HCT116 (cell line): Measurements from ENCODE around the gene CIBAR2. TPM values are rescaled to one million over a fixed set of nuclear protein-coding genes. Genes with fewer than 3 reads are reported as not detected.

Source experiments
- ATAC-seq: fragments of 200-7000 bp; cut with Tn5 transposase; 2 replicates; pipeline ENCODE4 v1.9.1; 2020; ENCODE audit warnings: mild to moderate bottlenecking, moderate library complexity
- BruUV-seq: library from RNA; stranded (reverse); fragments of 400-500 nt; replicated peaks from 2 replicates; lab custom pipeline; 2021; lab: Mats Ljungman, UMichigan
- CTCF ChIA-PET: fragments of 300-600 bp; sonication (Branson Sonifier 250); formaldehyde crosslinking; loops from one replicate; lab custom pipeline; 2021; ENCODE audit warnings: antibody characterized with exemption; lab: Charles Lee
- POLR2A ChIA-PET: fragments of 300-600, 350-600 bp; sonication (Branson Sonifier 250); formaldehyde crosslinking; loops from one replicate; lab custom pipeline; 2021; ENCODE audit warnings: antibody characterized with exemption; lab: Charles Lee
- RAD21 ChIA-PET, 2 experiments: fragments of 300-600 bp; sonication (Branson Sonifier 250); formaldehyde crosslinking; loops; one replicate each; lab custom pipeline; 2023; ENCODE audit warnings: low total read pairs in 2 of 2; ENCODE audit not compliant: uncharacterized antibody in 2 of 2, unreplicated experiment in 2 of 2, low non-redundant PET in 1 of 2; lab: Charles Lee
- DNase-seq: peaks from one replicate; pipeline ENCODE4 v3.0.0-alpha.2; 2010; ENCODE audit warnings: low read depth, low spot score
- H2AFZ ChIP-seq: fragments of 200-600 bp; shearing (Covaris generic), sonication (generic); 2 replicates; pipeline ENCODE4 v1.6.1; 2017; ENCODE audit warnings: low read depth, mixed run types, mixed read lengths, antibody characterized with exemption, low read length; ENCODE audit not compliant: poor library complexity, severe bottlenecking
- H3K27ac ChIP-seq: 2 replicates; pipeline ENCODE4 v1.5.1; 2012; ENCODE audit warnings: low read depth, low read length
- H3K27me3 ChIP-seq: fragments of 200-600 bp; sonication (generic); 2 replicates; pipeline ENCODE4 v1.6.1; 2016; ENCODE audit warnings: mixed run types, low read length, mixed read lengths; ENCODE audit not compliant: insufficient read depth
- H3K36me3 ChIP-seq, 2 experiments: fragments of 200-500 bp in 1 of 2; fragments of 200-600 bp in 1 of 2; sonication (Bioruptor generic) in 1 of 2; sonication (generic) in 1 of 2; 2 replicates each; pipeline versions ENCODE4 v1.5.1 to v1.6.1; 2014 to 2016; ENCODE audit warnings: low read length in 2 of 2, inconsistent platforms in 1 of 2, mixed read lengths in 1 of 2, mixed run types in 1 of 2; ENCODE audit not compliant: insufficient read depth in 2 of 2, control insufficient read depth in 1 of 2
- H3K4me1 ChIP-seq, 2 experiments: fragments of 200-600 bp in 1 of 2; sonication (generic) in 1 of 2; 2 replicates each; pipeline versions ENCODE4 v1.5.1 to v1.6.1; 2012 to 2017; ENCODE audit warnings: low read length in 2 of 2, inconsistent platforms in 1 of 2, mild to moderate bottlenecking in 1 of 2, mixed read lengths in 1 of 2, mixed run types in 1 of 2, moderate library complexity in 1 of 2; ENCODE audit not compliant: insufficient read depth in 2 of 2, control insufficient read depth in 1 of 2
- H3K4me2 ChIP-seq: fragments of 200-600 bp; sonication (generic); 2 replicates; pipeline ENCODE4 v1.6.1; 2017; ENCODE audit warnings: mixed run types, low read length, mixed read lengths
- H3K4me3 ChIP-seq, 2 experiments: fragments of 200-600 bp in 1 of 2; sonication (generic) in 1 of 2; replicated peaks in 1 of 2; 2 replicates each; pipeline ENCODE4 v1.5.1; 2011 to 2016; ENCODE audit warnings: low read length in 2 of 2, control low read depth in 1 of 2, low read depth in 1 of 2, mild to moderate bottlenecking in 1 of 2, mixed read lengths in 1 of 2, mixed run types in 1 of 2
- H3K79me2 ChIP-seq: fragments of 200-600 bp; sonication (generic); 2 replicates; pipeline ENCODE4 v1.6.1; 2017; ENCODE audit warnings: mild to moderate bottlenecking, mixed run types, low read length, moderate library complexity, mixed read lengths; ENCODE audit not compliant: insufficient read depth
- H3K9ac ChIP-seq: fragments of 200-600 bp; sonication (generic); 2 replicates; pipeline ENCODE4 v1.6.1; 2016; ENCODE audit warnings: low read length, mixed read lengths
- H3K9me2 ChIP-seq: fragments of 200-600 bp; sonication (generic), shearing (Covaris generic); 2 replicates; pipeline ENCODE4 v1.6.1; 2017; ENCODE audit warnings: mixed run types, mild to moderate bottlenecking, moderate library complexity; ENCODE audit not compliant: insufficient read depth
- H3K9me3 ChIP-seq, 2 experiments: fragments of 200-500 bp in 1 of 2; fragments of 200-600 bp in 1 of 2; sonication (Bioruptor generic) in 1 of 2; sonication (generic) in 1 of 2; 2 replicates each; pipeline ENCODE4 v1.6.1; 2014 to 2017; ENCODE audit warnings: low read length in 2 of 2, mixed read lengths in 2 of 2, inconsistent platforms in 1 of 2, low read depth in 1 of 2, mild to moderate bottlenecking in 1 of 2, mixed run types in 1 of 2, moderate library complexity in 1 of 2; ENCODE audit not compliant: control insufficient read depth in 1 of 2, insufficient read depth in 1 of 2
- H4K20me1 ChIP-seq: fragments of 200-600 bp; sonication (generic), shearing (Covaris generic); 2 replicates; pipeline ENCODE4 v1.6.1; 2017; ENCODE audit warnings: mixed run types, mild to moderate bottlenecking, moderate library complexity; ENCODE audit not compliant: insufficient read depth
- CBX3 ChIP-seq: IDR thresholded peaks from 2 replicates; pipeline ENCODE4 v1.6.1; 2012; ENCODE audit warnings: low read depth
- SIN3A ChIP-seq: IDR thresholded peaks from 2 replicates; pipeline ENCODE4 v1.6.1; 2012; ENCODE audit warnings: low read depth
- ZFX ChIP-seq: fragments of 450-650 bp; IDR thresholded peaks from 2 replicates; pipeline ENCODE4 v1.6.1; 2017
- intact Hi-C: fragments of 100-400 bp; cut with micrococcal nuclease; formaldehyde crosslinking; loops from 2 replicates; pipeline ENCODE4 v1.10.0; 2022
- total RNA-seq: library from RNA; stranded (reverse); gene quantifications from one replicate; pipeline ENCODE4 v1.2.1, GENCODE V29; 2021; ENCODE audit not compliant: unreplicated experiment
- TF ChIP-seq, protein P1 (sequence below): IDR thresholded peaks from 2 replicates; pipeline ENCODE4 v1.6.1; 2011; ENCODE audit warnings: mild to moderate bottlenecking, low read length, moderate library complexity; ENCODE audit not compliant: insufficient replicate concordance; ENCODE audit errors: extremely low read depth

Gene CIBAR2
- total RNA-seq, 1 experiment from 2014 or later: 0.27 TPM

DNA sequence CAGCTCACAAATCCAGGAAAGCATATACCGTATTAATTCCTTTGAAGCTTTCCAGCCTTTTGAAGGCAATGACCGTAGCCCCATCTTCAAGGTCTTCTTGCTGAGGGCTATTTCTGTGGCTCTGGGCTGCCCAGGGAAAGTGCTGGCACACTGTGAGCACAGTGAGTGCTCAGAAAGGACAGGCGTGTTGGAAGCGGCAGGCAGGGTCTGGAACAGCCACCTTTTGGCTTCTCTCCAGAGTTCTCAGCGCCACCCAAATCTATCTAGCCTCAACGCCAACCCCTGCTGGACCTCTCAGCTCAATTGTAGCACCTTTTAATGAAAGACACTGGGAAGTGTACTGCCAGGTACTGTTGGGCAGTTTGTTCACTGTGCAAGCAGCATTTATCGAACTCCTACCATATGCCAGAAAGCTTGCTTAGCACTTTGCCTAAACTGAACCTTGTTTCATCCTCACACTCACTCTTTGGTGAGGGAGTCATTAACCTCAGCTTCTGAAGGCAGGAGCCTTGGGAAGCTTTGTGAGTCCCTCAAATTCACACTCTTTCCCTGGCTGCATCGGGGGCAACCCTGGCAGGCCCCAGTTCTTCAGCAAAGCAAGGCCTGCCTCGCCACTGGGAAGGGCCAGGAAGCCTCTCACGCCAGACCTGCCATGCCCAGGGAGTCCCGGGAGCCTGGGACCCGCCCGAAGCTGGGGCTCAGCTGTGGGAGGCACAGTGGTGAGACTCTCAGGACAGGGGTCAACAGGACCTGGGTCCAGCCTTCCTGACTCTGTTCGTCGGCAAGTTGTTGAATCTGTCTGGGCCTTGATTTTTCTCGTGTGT lies 13.5 kb upstream of the CIBAR2 start:
- Histone ChIP-seq H3K79me2 (no peaks in the 10 kb centered on the region), H3K4me2 (no peak overlapping the region), H3K27me3 (no peaks in the 10 kb centered on the region), H3K9me3 (no peaks in the 10 kb centered on the region), H3K4me3 (no peak overlapping the region), H3K27ac (no peak overlapping the region), H3K4me1 (peaks cover 17 to 35% of the 10 kb centered on the region in 2 experiments), H4K20me1 (no peaks in the 10 kb centered on the region), H3K36me3 (no peaks in the 10 kb centered on the region), H3K9ac (no peak overlapping the region), H3K9me2 (no peaks in the 10 kb centered on the region), H2AFZ (no peak overlapping the region)
- intact Hi-C loops: no loop called here
- POLR2A ChIA-PET: no interaction called here
- DNase-seq (no peak), ATAC-seq (no peak)
- RAD21 ChIA-PET: interaction anchor here in 1 of 2 experiments (1.1 kb wide), 1 partner anchor 11 kb away, joined by 4 read pairs; no protein-coding TSS in a partner anchor
- TF ChIP-seq, protein P1, sequence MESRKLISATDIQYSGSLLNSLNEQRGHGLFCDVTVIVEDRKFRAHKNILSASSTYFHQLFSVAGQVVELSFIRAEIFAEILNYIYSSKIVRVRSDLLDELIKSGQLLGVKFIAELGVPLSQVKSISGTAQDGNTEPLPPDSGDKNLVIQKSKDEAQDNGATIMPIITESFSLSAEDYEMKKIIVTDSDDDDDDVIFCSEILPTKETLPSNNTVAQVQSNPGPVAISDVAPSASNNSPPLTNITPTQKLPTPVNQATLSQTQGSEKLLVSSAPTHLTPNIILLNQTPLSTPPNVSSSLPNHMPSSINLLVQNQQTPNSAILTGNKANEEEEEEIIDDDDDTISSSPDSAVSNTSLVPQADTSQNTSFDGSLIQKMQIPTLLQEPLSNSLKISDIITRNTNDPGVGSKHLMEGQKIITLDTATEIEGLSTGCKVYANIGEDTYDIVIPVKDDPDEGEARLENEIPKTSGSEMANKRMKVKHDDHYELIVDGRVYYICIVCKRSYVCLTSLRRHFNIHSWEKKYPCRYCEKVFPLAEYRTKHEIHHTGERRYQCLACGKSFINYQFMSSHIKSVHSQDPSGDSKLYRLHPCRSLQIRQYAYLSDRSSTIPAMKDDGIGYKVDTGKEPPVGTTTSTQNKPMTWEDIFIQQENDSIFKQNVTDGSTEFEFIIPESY: no peak
- TF ChIP-seq CBX3 (no peak), SIN3A (no peak), ZFX (peak; percentile 30; the same call in 1 of the 2 replicates)
- no TSS peak for BruUV-seq
- CTCF ChIA-PET: interaction anchor here (0.7 to 4.3 kb wide), 2 partner anchors 11 to 85 kb away, joined by 3 to 33 read pairs; no protein-coding TSS in a partner anchor
